Endothelial cell of umbilical vein (primary cell): ENCODE data around the gene APOL2. TPM values are rescaled to one million over a fixed set of nuclear protein-coding genes. Genes with fewer than 3 reads are reported as not detected.
"Not testable (repeated sequence)": the region's sequence is repeated elsewhere in the genome, so short reads cannot be mapped to it uniquely, and the experiment has no call there.

ENCODE experiments used
- BruUV-seq: library from RNA; stranded (reverse); fragments of 400-500 nt; replicated peaks from 2 replicates; lab custom pipeline; 2021; lab: Mats Ljungman, UMichigan
- CTCF ChIA-PET: fragments of 300-600, 350-600 bp; sonication (Branson Sonifier 250); formaldehyde crosslinking; loops from one replicate; lab custom pipeline; 2021; ENCODE audit warnings: antibody characterized with exemption, inconsistent platforms; lab: Charles Lee
- POLR2A ChIA-PET: fragments of 300-600, 350-600 bp; sonication (Branson Sonifier 250); formaldehyde crosslinking; loops from one replicate; lab custom pipeline; 2021; ENCODE audit warnings: antibody characterized with exemption, inconsistent platforms; lab: Charles Lee
- DNase-seq: peaks from one replicate; pipeline ENCODE4 v3.0.0-alpha.2; 2011; ENCODE audit warnings: low read depth, low spot score
- FAIRE-seq: peaks from 2 replicates; lab custom pipeline; 2011; peaks lifted over from hg19 to GRCh38; lab: Jason Lieb, UNC
- H2AFZ ChIP-seq: 2 replicates; pipeline ENCODE4 v1.6.0; 2012; ENCODE audit warnings: low read depth, low read length, control low read depth, inconsistent platforms
- H3K27ac ChIP-seq: 2 replicates; pipeline ENCODE4 v1.5.1; 2011; ENCODE audit warnings: low read depth, mild to moderate bottlenecking, control low read depth, low read length, moderate library complexity; ENCODE audit not compliant: insufficient read depth
- H3K27me3 ChIP-seq, 2 experiments: 2 replicates each; pipeline versions ENCODE4 v1.6.0 to v1.6.1; 2011; ENCODE audit warnings: low read length in 2 of 2, mixed read lengths in 1 of 2; ENCODE audit not compliant: control insufficient read depth in 2 of 2, insufficient read depth in 2 of 2
- H3K36me3 ChIP-seq, 2 experiments: 2 replicates in 1 of 2; 3 replicates in 1 of 2; pipeline ENCODE4 v1.5.1; 2011; ENCODE audit warnings: low read length in 2 of 2, mild to moderate bottlenecking in 1 of 2, moderate library complexity in 1 of 2; ENCODE audit not compliant: control insufficient read depth in 2 of 2, insufficient read depth in 2 of 2; ENCODE audit errors: extremely low read depth in 1 of 2
- H3K4me1 ChIP-seq: 3 replicates; pipeline ENCODE4 v1.5.1; 2011; ENCODE audit warnings: mild to moderate bottlenecking, low read length; ENCODE audit not compliant: control insufficient read depth, insufficient read depth; ENCODE audit errors: extremely low read depth
- H3K4me2 ChIP-seq: 2 replicates; pipeline ENCODE4 v1.6.1; 2011; ENCODE audit warnings: low read length, control low read depth, mixed read lengths; ENCODE audit not compliant: insufficient read depth
- H3K4me3 ChIP-seq, 3 experiments: fragments of 200-600 bp in 1 of 3; sonication (generic), shearing (Covaris generic) in 1 of 3; replicated peaks in 1 of 3; 2 replicates each; pipeline ENCODE4 v1.5.1; 2011 to 2016; ENCODE audit warnings: control low read depth in 3 of 3, low read length in 3 of 3, mild to moderate bottlenecking in 2 of 3, inconsistent platforms in 1 of 3, low read depth in 1 of 3, moderate library complexity in 1 of 3; ENCODE audit not compliant: insufficient read depth in 1 of 3
- H3K79me2 ChIP-seq: 2 replicates; pipeline ENCODE4 v1.6.0; 2012; ENCODE audit warnings: low read length, inconsistent platforms; ENCODE audit not compliant: control insufficient read depth, insufficient read depth
- H3K9ac ChIP-seq: replicated peaks from 2 replicates; pipeline ENCODE3; 2011; ENCODE audit warnings: low read length, control low read depth; ENCODE audit not compliant: insufficient read depth; ENCODE audit errors: extremely low read depth
- H3K9me1 ChIP-seq: replicated peaks from 3 replicates; pipeline ENCODE4 v1.6.0; 2011; ENCODE audit warnings: mild to moderate bottlenecking, low read length; ENCODE audit not compliant: control insufficient read depth, insufficient read depth; ENCODE audit errors: extremely low read depth
- H3K9me3 ChIP-seq: replicated peaks from 2 replicates; pipeline ENCODE4 v1.5.1; 2012; ENCODE audit warnings: low read length, inconsistent platforms; ENCODE audit not compliant: control insufficient read depth, insufficient read depth
- H4K20me1 ChIP-seq: replicated peaks from 2 replicates; pipeline ENCODE3; 2011; ENCODE audit warnings: mild to moderate bottlenecking, low read length; ENCODE audit not compliant: control insufficient read depth, insufficient read depth; ENCODE audit errors: extremely low read depth
- CTCF ChIP-seq, 2 donors: IDR thresholded peaks; 1 replicate in 1 of 2; 2 replicates in 1 of 2; pipeline ENCODE4 v1.5.1; 2011; ENCODE audit warnings: low read length in 2 of 2, mild to moderate bottlenecking in 2 of 2, moderate library complexity in 2 of 2, control low read depth in 1 of 2, inconsistent platforms in 1 of 2, low read depth in 1 of 2; ENCODE audit not compliant: insufficient read depth in 1 of 2; ENCODE audit errors: extremely low read depth in 1 of 2
- EZH2 ChIP-seq: IDR thresholded peaks from 2 replicates; pipeline ENCODE4 v1.6.1; 2012; ENCODE audit warnings: borderline replicate concordance, low read depth, mild to moderate bottlenecking, moderate library complexity, low read length, inconsistent platforms; ENCODE audit not compliant: severe bottlenecking
- GATA2 ChIP-seq: IDR thresholded peaks from 2 replicates; pipeline ENCODE4 v1.7.0; 2011; ENCODE audit warnings: low read depth, mild to moderate bottlenecking, moderate library complexity, mixed read lengths, low read length; ENCODE audit not compliant: insufficient read length, insufficient read depth
- POLR2AphosphoS5 ChIP-seq: IDR thresholded peaks from 2 replicates; pipeline ENCODE4 v1.6.1; 2012; ENCODE audit warnings: low read depth, mild to moderate bottlenecking, control low read depth, low read length, moderate library complexity; ENCODE audit not compliant: insufficient read depth
- dilution Hi-C: fragments of 300-500 bp; cut with MboI; formaldehyde crosslinking; loops from one replicate; pipeline ENCODE4 v1.15.0; 2019; ENCODE audit warnings: low sequenced_read_pairs; ENCODE audit not compliant: extremely low pct_ligation_motif_present
- intact Hi-C: fragments of 100-400 bp; cut with micrococcal nuclease; formaldehyde crosslinking; loops from one replicate; pipeline ENCODE4 v1.10.0; 2022
- polyA plus RNA-seq, 4 experiments: library from polyadenylated mRNA; depleted of rRNA in 3 of 4; stranded (reverse) in 3 of 4; unstranded in 1 of 4; fragments of >200 nt; gene quantifications; 2 replicates each; pipeline versions ENCODE4 v1.2.1 to v1.2.3, GENCODE V29; 2011 to 2012; ENCODE audit warnings: missing spikeins in 1 of 4
- total RNA-seq: library from RNA; stranded (reverse); gene quantifications from 2 replicates; pipeline ENCODE4 v1.2.3, GENCODE V29; 2021

APOL2 gene
- total and polyA plus RNA-seq, 2 donors (not counting 3 experiments of a cell fraction or from before 2014, with no cell fraction given): 16.9 to 37.6 TPM

GRCh38 chr22:36274531-36274930, 35.2 kb upstream of the APOL2 start:
- no peak for FAIRE-seq
- no peaks in the 10 kb centered on the region for H3K9me3 ChIP-seq
- TF ChIP-seq GATA2: no peak
- TF ChIP-seq CTCF (IDR thresholded peaks at IDR 0.05; ENCODE audit: extremely low read depth in 1 of 2, insufficient read depth in 1 of 2, low read depth in 1 of 2, low read length in 2 of 2): no peak
- TF ChIP-seq POLR2AphosphoS5: no peak
- no peak for TF ChIP-seq EZH2
- DNase-seq: no peak
- no peaks in the 10 kb centered on the region for H3K9me1 ChIP-seq
- H3K4me3 ChIP-seq: no peak overlapping the region
- H2AFZ ChIP-seq: no peak overlapping the region
- CTCF ChIA-PET: interaction anchor here (0.8 to 2.6 kb wide), 5 partner anchors 9 to 82 kb away, joined by 3 to 9 read pairs (median 6); no protein-coding TSS in a partner anchor
- H4K20me1 ChIP-seq: no peaks in the 10 kb centered on the region
- H3K4me2 ChIP-seq: no peak overlapping the region
- no peaks in the 10 kb centered on the region for H3K79me2 ChIP-seq
- dilution Hi-C loops: no loop called here
- no peak overlapping the region for H3K27ac ChIP-seq
- H3K36me3 ChIP-seq: peaks cover 0 to 6% of the 10 kb centered on the region in 2 experiments
- POLR2A ChIA-PET: no interaction called here
- intact Hi-C loops: no loop called here
- BruUV-seq: TSS peak; percentile 1
- H3K9ac ChIP-seq: no peak overlapping the region
- H3K4me1 ChIP-seq: no peaks in the 10 kb centered on the region
- H3K27me3 ChIP-seq: no peaks in the 10 kb centered on the region

GRCh38 chr22:36271951-36272350, 32.6 kb upstream of the APOL2 start:
- H3K4me1 ChIP-seq, FAIRE-seq, H3K9me1 ChIP-seq, H4K20me1 ChIP-seq, BruUV-seq, H2AFZ ChIP-seq, H3K79me2 ChIP-seq, H3K4me3 ChIP-seq, dilution Hi-C loops, H3K9ac ChIP-seq, intact Hi-C loops, H3K27ac ChIP-seq, H3K4me2 ChIP-seq, H3K9me3 ChIP-seq, H3K27me3 ChIP-seq, H3K36me3 ChIP-seq, DNase-seq: not testable (repeated sequence)
- CTCF ChIA-PET: interaction anchor here (0.7 kb wide), 1 partner anchor 11 kb away, joined by 3 read pairs; no protein-coding TSS in a partner anchor
- POLR2A ChIA-PET: interaction anchor here (0.6 kb wide), 1 partner anchor 99 kb away, joined by 3 read pairs; no protein-coding TSS in a partner anchor

- FAIRE-seq, intact Hi-C loops, BruUV-seq, DNase-seq, H3K36me3 ChIP-seq, H2AFZ ChIP-seq, H4K20me1 ChIP-seq, H3K9ac ChIP-seq, H3K4me1 ChIP-seq, POLR2A ChIA-PET, H3K4me3 ChIP-seq, dilution Hi-C loops, H3K9me1 ChIP-seq, CTCF ChIA-PET, H3K27me3 ChIP-seq, H3K27ac ChIP-seq, H3K9me3 ChIP-seq, H3K4me2 ChIP-seq, H3K79me2 ChIP-seq: not testable (repeated sequence)
Observed at GRCh38 chr22:36271231-36271630, 31.9 kb upstream of the APOL2 start.
